Endometrial microvascular endothelial cells (primary cell): ENCODE measurements around the gene KDM4F. TPM values are rescaled to one million over a fixed set of nuclear protein-coding genes. Genes with fewer than 3 reads are reported as not detected.

Source experiments
- in situ Hi-C: cut with HindIII; loops from 2 replicates; pipeline ENCODE4 v1.10.0; 2017; ENCODE audit warnings: low sequenced_read_pairs, low pct_unique_long_range_greater_than_20kb; ENCODE audit errors: inconsistent ontology term
- total RNA-seq: library from RNA; depleted of rRNA; stranded (reverse); fragments of >200 nt; gene quantifications from one replicate; pipeline ENCODE4 v1.2.3, GENCODE V29; 2015; ENCODE audit errors: inconsistent ontology term

Gene KDM4F
- total RNA-seq, 1 donor from 2014 or later = not detected

GRCh38 chr11:95086151-95086550 is 36.9 kb downstream of the KDM4F start:
- in situ Hi-C loops = no loop called here

- in situ Hi-C loops = no loop called here
Measured at GRCh38 chr11:95086836-95087570, 37.8 kb downstream of the KDM4F start.

GRCh38 chr11:95088946-95089619 is 39.9 kb downstream of the KDM4F start:
- in situ Hi-C loops = no loop called here

DNA sequence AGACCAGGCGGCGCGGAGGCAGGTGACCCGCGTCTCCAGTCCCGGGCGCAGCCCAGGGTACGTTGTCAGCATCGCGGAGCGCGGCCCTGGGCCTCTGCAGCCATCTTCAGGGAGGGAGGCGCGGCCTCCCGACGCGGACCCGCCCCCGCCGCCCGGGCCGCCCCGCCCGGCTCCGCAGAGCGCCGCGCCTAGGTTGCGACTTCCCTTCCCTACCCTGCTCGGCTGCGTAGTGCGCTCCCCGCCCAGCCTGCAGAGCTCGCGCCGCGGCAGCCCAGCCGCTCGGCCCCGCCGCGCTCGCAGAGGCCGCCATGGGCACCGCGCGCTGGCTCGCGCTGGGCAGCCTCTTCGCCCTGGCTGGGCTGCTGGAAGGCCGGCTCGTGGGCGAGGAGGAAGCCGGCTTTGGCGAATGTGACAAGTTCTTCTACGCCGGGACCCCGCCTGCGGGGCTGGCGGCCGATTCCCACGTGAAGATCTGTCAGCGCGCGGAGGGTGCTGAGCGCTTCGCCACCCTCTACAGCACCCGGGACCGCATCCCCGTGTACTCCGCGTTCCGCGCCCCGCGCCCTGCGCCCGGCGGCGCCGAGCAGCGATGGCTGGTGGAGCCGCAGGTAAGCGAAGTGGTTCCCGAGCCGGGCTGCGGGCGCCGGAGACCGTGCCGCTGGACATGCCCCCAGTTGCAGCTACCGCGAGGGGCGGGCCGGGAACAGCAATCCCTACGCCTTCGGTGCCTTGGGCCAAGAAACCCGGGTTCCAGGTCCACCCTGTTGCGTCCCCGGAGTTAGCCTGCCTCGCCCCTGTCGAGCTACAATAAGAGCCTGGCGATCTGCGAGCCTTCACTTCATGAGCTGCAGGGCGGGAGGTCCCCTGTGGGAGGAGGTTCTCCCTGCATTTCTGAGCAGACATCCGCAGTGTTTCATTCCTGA is 40.7 kb downstream of the KDM4F start, which contains the start of gene ENDOD1:
Gene ENDOD1 (plus strand): TSS at position 227 of the 923 bp plus-strand sequence. CDS start 82 bp downstream, at position 309.
- in situ Hi-C loops = no loop called here

GRCh38 chr11:95091663-95092180 is 42.5 kb downstream of the KDM4F start:
- in situ Hi-C loops = no loop called here

GRCh38 chr11:95092549-95093324 is 43.5 kb downstream of the KDM4F start:
- in situ Hi-C loops = no loop called here

- in situ Hi-C loops = no loop called here
Measured at GRCh38 chr11:95093548-95093947, 44.3 kb downstream of the KDM4F start.

DNA sequence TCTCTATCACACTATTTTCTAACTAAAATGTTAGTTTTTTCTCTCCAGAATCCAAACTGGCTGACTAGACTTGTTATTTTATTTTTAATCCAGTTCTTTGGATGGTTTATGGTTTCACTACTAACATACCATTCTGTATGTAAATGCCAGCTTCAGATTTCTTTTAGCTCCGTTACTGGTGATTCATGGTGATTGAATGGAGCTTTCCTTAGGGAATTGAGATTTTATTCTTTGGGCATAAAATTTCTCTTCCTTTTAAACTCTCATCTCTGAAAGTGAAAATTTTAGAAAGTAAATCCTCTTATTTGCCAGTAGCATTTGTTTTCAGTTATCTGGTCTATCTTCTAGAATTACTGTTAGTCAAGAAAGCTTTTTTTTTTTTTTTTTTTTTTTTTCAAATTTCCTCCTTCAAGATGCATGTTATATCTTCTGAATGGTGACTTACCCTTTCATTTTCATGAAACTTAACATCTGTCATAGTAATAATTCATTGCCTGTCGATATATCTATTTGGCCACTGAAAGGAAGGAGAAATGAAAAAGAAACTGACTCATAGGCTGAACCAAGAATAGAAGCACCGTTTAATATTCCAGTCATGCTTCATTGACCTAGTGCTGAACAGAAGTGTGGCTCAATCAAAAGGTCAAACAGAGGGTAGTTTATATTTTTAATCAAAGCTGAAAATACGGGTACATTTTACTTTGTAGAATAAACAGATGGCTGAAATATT is 46.8 kb downstream of the KDM4F start:
- in situ Hi-C loops = no loop called here

DNA sequence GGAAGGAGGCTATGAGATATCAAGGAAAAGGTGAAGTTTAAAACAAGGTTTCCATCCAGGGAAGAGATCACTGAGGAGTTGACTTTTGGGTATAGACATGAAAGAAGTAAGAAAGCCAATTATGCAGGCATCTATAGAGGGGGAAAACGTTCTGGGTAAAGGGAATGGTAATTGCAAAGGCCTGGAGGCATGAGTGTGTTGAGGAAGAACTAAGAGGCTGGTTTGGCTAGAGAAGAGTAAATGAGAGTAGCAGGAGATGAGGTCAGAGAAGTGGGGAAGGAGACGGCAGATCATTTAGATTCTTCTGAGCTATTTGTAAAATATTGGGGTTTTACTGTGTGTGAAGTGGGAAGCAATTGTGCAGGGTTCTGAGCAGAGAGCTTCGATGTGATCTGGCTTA is 48.0 kb downstream of the KDM4F start:
- in situ Hi-C loops = no loop called here

DNA sequence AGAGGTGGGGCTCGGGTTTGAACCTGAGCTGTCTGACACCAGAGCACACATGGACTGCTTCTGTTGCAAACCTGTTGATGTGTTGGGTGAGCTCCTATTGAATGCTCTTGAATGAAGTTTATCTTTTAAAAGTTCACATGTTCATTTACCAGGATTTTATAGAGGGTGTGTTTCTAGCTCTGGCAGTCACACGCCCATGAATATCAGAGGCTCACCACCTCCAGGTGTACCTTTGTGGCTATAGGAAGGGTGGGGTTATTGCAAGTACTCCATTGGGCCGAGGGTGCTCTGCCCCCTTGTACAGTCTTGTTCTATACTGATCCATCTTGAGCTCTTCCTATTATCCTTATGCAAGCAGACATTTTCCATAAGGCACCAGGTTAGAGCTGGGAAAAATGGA is 49.6 kb downstream of the KDM4F start:
- in situ Hi-C loops = no loop called here

GRCh38 chr11:95100191-95100648 is 51.0 kb downstream of the KDM4F start:
- in situ Hi-C loops = no loop called here

Other genes starting within 250 kb of the KDM4F start
- gene CWC15, start 75.9 kb upstream of the KDM4F start, total RNA-seq = 42.7 TPM
- 2.3 TPM for gene KDM4D, start 75.7 kb upstream of the KDM4F start, total RNA-seq
- gene KDM4E, start 24.2 kb upstream of the KDM4F start, total RNA-seq = not detected
- 33.1 TPM for gene SRSF8, start 17.5 kb downstream of the KDM4F start, total RNA-seq
- gene ENDOD1, start 40.4 kb downstream of the KDM4F start, total RNA-seq = 30.1 TPM
- gene SESN3, start 181.8 kb downstream of the KDM4F start, total RNA-seq = 1.8 TPM